Activated CD4-positive, alpha-beta T cell treated with anti-CD3 and anti-CD28 coated beads, Interleukin-2, amount 50 U/mL, for 4 hours (primary cell): Measurements from ENCODE around the gene NT5C1B.

Experiments used
- DNase-seq, 2 experiments: peaks; one replicate each; pipeline ENCODE4 v3.0.0-alpha.2; 2020

The NT5C1B gene

DNA sequence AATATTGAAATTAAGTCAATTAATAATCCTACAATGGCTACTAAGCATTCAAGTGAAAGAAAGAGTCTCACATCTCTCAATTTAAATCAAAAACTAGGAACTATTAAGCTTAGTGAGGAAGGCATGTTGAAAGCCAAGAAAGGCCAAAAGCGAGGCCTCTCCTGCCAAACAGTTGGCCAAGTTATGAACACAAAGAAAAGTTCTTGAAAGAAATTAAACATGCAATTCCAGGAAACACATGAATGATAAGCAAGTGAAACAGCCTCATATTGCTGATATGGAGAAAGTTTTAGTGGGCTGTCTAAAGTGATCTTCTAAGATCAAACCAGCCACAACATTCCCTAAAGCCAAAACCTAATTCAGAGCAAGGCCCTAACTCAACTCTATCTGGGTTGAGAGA is 40.7 kb downstream of the NT5C1B start:
- DNase-seq = no peak

DNA sequence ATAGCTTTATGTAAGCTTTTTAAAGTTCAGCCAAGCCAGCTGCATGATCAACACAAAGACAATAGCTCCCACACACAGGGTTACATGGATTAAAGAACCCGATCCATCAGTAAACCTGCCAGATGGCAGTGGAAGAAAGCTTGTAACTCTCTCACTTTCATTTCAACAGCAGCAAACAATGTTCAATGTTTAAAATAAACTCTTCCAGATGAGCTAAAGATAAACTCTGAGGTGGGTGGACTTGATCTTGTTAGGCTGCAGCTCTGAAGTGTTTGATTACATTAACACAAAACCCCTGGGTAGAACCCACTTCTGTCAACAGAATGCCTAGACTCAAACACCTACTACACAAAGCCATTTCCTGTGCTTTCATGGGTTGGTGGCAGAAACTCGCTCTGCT is 42.8 kb downstream of the NT5C1B start:
- no peak for DNase-seq

DNA sequence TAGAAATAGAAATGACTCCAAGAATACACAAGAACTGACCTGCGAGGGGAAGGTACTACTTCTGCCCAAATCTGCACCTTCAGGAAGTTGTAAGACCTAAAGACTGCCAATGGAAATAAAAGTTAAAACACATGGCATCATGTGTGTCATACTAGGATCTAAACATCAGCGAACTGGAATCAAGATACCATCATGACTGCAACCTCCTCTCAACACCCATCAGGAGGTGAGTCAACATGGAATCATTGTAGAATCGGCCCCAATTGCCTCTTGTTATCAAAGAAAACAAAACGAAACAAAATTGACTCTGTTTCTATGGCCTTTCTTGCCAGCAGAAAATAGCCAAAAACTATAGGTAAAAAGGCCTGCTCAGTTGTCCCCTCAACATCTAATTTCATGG is 44.0 kb downstream of the NT5C1B start:
- DNase-seq = no peak

DNA sequence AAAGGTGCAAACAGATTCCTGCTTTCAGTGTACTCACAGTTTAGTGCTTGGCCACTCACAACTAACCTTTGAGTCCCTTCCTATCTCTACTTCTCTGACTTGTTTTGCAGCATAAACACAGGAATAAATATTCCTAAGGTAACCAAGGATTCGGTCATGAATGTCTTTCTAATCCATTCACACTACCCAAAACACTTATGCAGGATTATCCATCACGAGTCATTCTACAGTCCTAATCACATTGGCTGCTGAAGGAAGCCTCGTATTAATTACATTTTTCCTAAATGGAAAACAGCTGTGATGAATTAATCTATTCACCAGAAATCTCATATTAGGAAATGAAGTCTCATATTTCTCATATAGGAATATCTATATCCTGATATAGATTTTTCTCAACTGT is 45.2 kb downstream of the NT5C1B start:
- no peak for DNase-seq

DNA sequence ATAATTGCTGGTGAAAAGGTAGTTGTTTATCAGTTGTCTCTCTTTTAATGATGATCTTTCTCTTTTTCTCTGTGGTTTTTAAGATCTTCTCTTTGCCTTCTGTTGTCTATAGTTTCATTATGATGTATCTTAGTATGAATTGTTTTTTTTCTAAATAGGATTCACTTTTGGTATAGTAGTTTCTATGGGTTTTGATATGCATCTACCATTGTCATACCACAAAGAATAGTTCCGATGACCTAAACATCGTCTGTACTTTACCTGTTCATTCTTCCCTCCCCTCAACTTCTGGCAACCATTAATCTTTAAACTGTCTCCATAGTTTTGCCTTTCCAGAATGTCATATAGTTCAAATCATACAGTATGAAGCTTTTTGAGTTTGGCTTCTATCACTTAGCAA is 48.5 kb downstream of the NT5C1B start:
- no peak for DNase-seq

DNA sequence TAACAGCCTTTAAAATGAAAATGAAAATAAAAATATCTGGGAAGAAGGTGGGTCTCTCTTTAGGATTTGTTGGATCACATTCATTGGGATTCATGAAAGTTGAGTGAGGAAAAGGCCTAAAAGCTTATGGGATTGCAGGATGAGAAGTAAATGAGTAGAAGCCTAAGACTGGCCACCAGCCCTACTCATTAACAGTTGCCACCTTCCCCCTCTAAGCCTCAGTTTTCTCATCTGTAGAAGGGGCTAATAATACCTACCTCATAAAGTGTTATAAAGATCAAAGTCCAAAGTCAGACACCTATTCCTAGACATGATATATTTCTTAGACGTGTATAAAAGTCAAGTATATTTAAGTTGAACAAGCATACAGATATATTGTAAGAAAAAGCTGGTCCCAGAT is 52.7 kb downstream of the NT5C1B start:
- DNase-seq = no peak

DNA sequence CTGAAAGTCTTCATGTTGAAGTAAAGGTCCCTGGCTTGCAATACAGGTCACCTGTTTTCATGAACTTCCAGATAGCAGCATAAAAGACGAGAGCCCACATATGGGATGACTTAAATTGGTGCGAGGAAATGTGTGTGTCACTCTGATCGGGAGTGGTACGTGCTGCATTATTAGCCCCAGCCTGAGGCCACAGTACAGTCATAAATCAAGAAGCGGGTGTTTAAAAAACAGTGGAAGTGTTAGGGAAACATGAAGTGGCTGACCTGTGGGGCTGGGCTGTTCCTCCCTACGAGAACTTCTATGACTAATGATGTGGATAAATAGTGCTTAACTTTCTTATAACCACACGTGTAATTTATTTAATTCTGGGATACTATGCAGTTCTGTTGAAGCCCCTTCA is 53.3 kb downstream of the NT5C1B start:
- DNase-seq = no peak

DNA sequence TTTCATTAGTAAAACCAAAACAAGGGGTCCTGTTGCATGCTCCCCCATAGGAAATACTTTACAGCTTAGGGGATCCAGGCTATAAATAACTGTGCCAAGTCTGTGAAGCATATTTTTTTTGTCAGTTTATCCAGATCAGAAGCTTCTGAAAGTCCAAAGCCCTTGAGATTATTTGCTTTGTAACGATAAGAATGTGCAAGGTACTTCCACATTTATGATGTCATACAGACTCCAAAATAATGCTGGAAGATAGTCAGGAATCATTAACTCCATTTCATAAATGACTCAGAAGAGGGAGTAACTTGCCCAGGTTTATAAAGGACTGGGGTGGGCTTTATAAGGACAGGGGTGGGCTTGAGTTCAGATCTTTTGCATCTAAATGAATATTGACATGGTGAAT is 58.2 kb downstream of the NT5C1B start:
- DNase-seq = no peak

DNA sequence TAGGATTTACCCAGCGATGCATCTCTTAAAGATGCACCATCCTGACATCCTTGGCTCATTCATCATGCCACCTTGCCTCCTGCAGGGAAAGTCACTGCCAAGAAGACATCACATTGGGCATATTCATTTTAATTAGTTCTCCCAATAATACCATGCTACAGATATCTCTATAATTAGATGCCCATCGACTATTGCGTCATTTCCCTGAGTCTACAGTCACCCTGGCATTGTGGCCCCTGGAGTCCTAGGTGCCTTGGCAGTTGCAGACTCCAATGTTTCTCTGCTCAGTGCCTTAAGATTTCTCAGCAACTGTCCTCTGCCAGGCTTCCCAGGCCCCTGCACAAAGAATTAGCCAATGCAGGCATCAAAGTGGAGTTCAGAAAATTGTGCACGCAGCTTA is 61.5 kb downstream of the NT5C1B start:
- DNase-seq = no peak

DNA sequence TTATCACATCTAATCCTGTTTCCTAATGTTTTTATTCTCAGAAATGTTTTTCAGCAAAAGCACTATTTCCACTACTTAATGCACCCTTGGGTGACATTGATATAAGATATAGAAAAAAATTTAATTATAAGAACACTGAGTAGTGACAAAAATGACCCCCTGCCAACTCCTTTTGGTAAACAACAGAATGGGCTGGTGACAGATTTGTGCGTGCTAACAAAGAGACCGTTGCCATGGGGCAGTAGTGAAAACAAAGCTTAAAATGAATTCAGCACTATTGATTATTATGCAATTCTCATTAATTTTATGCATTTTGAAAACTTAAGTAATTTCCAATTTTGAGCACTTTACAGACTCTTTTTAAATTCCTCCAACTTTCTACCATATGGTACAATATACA is 62.0 kb downstream of the NT5C1B start:
- DNase-seq = no peak

DNA sequence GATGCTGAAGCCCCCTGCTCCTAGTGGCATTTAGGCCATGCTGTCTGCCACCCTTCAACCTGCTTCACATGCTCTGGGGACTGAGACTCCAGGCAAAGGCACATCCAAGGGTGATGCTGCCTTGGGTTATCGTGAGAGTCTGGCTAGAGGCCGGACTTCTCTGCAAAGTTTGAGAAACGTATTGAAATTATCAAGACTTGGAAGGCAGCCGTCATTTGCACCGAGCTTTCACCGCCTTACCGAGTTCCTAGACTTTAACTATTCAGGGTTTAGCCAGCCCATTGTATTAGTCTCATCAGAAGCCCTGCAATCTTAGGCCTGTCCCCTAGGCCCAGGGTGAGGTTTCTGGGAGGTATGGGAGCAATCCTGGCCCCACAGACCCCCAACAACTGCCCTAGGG is 62.9 kb downstream of the NT5C1B start:
- DNase-seq = no peak

DNA sequence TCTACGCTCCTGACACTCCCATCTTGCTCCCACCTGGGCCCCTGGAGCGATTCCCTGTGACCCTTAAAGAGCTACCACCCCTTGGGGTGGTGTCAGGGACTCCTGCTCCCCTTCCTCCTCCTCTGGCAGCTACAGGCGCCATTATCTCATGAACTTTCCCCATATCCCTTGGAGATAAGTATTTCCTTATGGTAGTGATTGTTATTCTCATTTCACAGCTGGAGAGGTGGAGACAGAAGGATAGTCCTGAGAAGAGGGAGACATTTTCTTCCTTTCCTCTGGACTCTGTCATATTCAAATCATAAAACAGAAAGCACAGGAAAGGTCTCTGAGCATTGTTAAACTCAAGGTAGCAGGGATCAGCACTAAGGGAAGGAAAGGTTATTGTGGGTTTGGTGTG is 63.5 kb downstream of the NT5C1B start:
- no peak for DNase-seq

DNA sequence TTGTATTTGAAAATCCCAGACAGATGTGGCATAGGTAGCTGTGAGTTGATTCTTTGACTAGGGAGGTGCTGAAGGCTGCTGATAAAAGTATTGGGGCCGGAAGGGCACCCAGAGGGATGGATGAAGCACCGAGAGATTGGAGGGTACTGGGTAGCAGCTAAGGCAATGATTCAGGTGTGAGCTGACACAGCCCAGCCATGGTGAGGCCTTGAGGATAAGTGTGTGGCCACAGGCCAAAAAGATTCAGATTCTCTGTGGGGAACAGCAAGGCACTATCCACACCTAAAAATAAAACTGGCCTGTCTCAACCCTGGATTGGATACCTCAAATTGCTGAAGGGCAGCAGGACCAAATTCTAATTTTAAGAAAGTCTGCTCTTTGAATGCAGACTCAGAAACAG is 64.1 kb downstream of the NT5C1B start:
- DNase-seq = no peak

DNA sequence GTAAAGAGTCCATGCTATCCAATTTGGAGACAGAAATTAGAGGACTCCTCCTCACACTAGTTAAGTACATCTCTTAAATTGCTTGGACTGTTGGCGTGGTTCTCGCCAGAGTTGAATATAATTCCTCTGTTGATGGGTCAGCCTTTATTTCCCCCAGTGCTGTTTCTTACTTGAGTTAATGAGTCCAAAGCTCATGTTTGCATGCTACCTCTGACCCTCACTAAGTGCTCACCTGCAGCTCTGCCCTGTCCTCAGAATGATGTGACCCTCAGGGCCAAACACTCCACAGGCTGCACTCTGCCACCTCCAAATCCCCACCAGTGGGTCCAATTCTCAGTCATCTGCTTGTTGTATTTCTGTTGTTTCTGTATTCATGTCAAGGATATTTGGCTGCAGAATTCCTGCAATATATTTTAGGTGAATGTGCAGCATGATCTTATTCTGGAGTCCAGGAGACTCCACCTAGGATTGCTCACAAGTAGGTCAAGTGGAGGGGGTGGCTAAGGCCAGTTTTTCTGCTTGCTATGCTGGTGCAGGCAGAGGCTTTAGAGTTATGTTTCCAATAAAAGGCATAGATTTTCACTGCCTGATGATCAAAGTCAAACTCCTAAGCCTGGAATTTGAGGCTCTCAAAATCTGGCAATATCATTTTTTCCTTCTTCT is 66.8 kb downstream of the NT5C1B start:
- no peak for DNase-seq

DNA sequence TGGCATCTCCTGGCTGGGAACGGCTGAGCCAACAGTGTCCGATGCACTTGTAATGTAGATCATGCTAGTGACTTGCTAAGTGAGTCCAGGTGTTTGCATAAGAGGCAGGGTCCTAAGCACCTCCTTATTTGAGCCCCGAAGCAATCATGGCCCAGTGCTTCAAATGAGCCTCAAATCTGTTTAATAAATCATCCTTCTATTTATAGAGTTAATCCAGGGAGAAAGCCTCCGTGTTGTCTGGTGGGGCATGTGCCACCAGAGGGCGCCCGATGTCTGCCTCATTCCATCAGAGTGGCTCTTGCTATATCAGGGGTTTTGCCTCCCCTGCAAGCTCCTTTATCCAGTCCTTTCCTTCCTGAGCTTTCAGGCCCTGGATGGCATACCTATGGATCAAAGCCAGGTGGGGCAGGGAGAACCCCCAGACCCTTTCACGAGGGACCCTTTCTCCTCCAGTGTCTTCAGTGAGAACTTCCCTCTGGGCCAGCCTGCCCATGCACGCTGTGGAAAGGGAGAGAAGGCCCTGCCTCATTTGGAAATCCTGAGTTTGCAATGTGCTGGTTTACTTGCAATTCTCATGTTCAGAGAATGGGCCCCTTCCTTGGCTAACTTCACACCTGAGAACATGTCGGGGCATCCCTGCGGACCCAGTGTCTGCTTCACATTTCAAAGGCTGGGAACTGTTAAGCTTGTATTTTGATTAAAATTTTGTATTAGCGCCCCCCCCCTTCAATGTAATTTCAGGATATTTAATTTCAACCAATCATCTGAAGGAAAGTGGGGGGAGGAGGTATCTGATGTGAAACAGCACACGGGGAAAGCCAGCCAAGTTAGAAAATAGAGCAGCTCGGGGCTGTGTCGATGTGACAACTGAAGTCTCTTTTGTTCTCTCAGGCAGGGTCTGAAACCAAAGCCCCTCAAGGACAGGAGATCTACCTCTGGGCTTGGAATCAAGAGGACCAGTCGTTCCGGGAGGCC is 68.6 kb downstream of the NT5C1B start:
- DNase-seq = peak; percentile 64 to 72

DNA sequence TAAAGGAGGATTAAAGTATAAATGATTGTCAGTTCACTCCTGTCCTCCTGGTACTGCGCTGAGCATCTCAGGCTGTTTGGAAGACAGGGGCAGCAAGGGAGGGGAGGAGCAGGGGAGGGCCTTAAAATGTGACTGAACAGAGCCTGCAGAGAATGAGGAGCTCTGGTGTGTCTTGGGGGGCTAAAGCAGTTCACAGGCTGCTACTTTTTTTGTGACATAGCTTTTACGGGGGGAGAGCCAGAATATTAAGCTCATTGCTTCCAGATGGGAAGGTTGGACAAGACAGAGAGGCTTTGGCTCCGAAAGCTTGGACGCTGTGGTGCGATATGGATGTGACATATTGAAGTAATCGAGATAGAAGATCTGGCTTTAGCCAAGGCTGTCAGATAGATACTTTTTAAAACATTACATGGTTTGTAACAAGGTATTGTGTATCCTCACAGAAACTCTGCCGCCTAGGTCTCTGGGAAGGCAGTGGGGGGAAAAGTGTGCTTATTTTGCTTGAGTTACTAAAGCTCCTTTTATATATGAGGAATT is 69.4 kb downstream of the NT5C1B start:
- no peak for DNase-seq

DNA sequence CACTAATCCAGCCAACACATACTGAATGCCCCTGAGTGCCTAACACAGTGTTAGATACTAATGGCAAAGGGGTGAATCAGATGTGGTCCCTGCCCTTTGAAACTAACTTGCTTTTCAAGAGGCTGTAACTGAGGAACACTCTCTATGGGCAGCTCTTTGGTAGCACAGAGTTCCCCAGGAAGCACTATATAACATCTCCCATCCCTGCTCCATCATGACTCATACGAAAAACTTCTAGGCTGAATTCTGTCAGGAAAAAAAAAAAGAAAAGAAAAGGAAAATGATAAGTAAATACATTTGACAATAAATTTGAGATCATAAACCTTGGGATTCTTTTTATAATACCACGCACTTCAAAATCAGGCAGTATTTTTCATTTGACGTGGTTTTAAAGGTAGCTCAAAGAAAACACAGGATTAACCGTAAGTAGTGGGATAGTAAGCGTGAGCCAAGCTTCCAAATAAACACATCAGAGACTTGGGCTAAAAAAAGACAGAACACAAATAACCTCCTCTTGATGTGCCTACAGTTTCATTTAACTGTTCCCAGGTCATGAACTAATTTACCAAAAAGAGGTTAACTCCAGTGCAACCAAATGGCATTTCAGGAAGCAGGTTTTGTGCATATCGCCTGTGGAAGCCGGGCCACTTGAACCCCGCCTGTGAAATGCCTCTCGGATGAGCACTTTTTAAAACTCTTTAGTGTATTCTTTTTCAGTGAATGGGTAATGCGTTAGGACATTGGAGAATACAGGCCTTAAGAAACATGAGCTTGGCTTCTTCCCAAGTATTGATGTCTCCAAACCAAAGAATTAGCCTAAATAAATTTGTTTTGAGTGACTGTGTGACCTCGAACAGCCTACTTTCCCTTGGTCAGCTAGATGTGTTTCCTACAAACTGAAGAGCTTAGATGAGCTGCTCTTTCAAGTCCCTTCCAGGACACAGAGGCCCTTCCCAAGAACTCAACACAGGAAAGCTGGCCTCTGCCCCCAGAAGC is 71.0 kb downstream of the NT5C1B start:
- DNase-seq = no peak

DNA sequence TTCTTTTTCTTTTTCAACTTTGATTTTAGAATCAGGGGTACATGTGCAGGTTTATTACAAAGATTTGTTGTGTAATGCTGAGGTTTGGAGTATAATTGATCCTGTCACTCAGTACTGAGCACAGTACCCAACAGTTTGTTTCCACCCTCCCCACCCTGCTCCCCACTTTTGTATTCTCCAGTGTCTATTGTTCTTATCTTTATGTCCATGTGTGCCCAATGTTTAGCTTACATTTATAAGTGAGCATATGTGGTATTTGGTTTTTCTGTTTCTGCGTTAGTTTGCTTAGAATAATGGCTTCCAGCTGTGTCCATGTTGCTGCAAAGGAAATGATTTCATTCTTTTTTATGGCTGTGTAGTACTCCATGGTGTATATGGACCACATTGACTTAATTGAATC is 72.0 kb downstream of the NT5C1B start:
- DNase-seq = no peak

DNA sequence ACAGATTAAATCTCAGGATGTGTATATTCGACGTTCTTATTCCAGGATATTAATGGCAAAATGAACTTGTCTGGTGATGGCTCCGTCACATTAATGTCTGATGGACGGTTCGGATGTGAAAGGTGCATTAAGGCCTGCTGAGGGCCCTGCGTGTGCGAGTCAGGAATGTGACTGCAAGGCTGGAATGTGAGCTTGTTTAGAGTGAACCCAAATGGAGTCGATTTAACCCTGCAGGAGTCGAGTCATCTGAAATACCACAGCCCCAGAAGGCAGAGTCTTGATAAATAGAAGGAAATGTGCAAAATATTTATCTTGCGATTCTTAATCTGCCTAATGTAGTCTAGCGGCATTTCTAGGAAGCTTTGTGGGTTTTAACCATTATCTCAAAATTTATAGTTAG is 73.3 kb downstream of the NT5C1B start:
- no peak for DNase-seq

DNA sequence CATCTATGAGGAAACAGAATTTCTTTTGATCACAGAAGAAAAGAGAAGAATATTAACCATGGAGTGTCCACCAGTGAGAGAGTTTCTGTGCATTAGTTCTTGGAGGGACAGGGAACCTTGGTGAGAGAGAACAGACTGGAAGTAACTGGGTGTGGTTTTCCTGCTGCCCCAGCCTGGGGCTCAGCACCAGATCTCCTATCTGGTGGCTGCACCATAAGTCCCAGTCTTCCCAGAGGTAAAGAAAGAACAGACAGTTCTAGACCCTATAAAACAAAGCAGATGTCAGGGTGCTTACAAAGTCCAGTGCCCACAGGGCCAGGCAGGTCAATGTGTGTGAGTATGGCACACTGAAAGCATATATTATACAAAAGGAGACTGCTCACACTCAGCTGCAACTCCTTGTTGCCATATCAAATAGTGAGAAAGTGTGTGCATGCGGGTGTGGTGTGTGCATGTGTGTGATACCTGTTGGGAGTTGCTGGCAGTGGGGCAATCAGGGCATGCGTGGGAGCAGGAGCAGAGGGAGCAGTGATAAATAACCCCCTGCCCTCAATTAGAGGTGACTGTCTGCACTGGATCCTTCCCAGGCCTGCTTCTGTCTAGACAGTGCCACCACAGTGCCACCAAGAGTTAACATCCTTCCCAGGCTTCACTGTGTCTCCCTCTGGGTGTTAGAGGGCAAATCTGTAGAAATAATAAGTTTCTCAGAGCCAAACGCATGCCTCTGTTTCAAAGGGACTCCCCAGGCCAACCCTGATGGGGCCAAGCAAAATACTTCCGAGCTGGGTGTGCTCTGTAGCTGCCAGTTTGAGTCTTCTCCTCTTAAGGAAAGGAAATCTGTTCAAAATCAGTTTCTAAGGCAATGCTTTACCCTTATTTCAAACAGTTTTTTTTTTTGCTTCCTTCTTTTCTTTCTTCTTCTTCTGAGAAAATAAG is 74.6 kb downstream of the NT5C1B start:
- no peak for DNase-seq
